ENCODE results near the gene BMAL1.

BMAL1 gene

DNA sequence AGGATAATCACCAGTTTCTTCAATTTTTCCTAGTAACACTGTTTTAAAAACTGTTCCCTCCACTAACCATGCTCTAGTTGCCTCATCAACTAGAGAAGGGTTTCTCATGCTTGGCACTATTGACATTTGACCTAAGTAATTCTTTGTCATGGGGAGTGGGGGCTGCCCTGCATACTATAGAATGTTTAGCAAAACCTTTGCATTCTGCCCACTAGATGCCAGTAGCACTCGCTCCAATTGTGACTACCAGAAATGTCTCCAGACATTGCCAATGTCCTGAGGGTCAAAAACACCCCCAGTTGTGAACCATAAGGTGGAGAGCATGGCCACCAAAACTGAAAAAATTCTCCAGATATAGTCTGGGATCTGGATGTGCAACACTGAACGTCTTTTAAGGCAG is 27.6 kb upstream of the BMAL1 start:
- TF ChIP-seq CREB1 (IDR thresholded peaks at IDR 0.05; ENCODE audit: low read depth) (no peak), RAD21 (IDR thresholded peaks at IDR 0.05; ENCODE audit: low read depth) (peak; percentile 42; the same call in 1 of the 2 replicates)

DNA sequence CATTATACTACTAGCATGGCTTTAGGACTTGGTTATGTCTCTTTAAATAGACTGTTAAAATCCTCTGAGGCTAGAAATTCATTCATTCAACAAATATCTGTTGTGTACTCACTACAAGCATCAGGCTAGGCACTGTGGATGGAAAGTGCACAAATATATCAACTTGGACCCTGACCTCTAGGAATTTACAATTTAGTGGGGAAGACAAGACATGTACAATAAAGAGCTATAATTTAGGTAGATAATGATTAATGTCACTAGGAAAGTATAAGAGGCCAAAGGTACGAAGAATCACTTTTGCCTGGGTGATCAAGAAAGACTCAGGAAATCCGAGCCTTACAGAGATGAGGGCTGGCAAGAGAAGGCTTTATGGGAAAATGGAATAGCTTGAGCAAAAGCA is 25.6 kb upstream of the BMAL1 start:
- TF ChIP-seq, protein P1, sequence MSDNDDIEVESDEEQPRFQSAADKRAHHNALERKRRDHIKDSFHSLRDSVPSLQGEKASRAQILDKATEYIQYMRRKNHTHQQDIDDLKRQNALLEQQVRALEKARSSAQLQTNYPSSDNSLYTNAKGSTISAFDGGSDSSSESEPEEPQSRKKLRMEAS (IDR thresholded peaks at IDR 0.05): no peak
- no peak for TF ChIP-seq REST (IDR thresholded peaks at IDR 0.05; ENCODE audit: low read depth)
- no peak for TF ChIP-seq TEAD4 (IDR thresholded peaks at IDR 0.05)
- TF ChIP-seq FOXM1 (IDR thresholded peaks at IDR 0.05; ENCODE audit: borderline replicate concordance, low read depth): no peak
- no peak for TF ChIP-seq TCF12 (IDR thresholded peaks at IDR 0.05; ENCODE audit: low read depth)
- TF ChIP-seq EP300 (IDR thresholded peaks at IDR 0.05; ENCODE audit: borderline replicate concordance): no peak
- TF ChIP-seq RAD21 (IDR thresholded peaks at IDR 0.05; ENCODE audit: low read depth): no peak
- TF ChIP-seq CREB1 (IDR thresholded peaks at IDR 0.05; ENCODE audit: low read depth): no peak
- TF ChIP-seq EGR1 (IDR thresholded peaks at IDR 0.05): no peak
- TF ChIP-seq YY1 (IDR thresholded peaks at IDR 0.05; ENCODE audit: low read depth): no peak
- TF ChIP-seq USF1 (IDR thresholded peaks at IDR 0.05): no peak
- no peak for TF ChIP-seq ZBTB7A (IDR thresholded peaks at IDR 0.05; ENCODE audit: low read depth)
- no peak for TF ChIP-seq NFIC (IDR thresholded peaks at IDR 0.05)
- TF ChIP-seq TAF1 (IDR thresholded peaks at IDR 0.05; ENCODE audit: low read depth): no peak
- TF ChIP-seq CEBPB (IDR thresholded peaks at IDR 0.05): no peak

DNA sequence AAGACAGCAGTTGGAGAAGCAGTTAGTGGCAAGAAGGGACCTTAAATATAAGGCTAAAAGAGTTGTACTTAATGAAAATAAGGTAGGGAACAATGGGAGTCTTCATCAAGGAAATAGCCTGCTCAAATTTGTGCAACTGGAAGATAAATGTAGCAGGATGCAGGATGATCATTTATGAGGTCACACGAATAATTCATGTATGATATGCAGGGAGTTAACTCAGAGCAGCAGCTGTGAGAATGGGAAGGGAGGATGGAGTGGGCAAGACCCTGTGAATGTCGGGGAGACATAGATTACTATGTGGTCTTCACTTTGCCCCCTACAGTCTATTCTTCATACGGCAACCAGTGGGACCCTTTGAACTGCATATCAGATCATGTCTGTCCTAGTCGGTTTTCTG is 25.2 kb upstream of the BMAL1 start:
- TF ChIP-seq YY1 (IDR thresholded peaks at IDR 0.05; ENCODE audit: low read depth): no peak
- TF ChIP-seq, protein P1 (IDR thresholded peaks at IDR 0.05): no peak
- no peak for TF ChIP-seq EGR1 (IDR thresholded peaks at IDR 0.05)
- TF ChIP-seq ZBTB7A (IDR thresholded peaks at IDR 0.05; ENCODE audit: low read depth): no peak
- TF ChIP-seq USF1 (IDR thresholded peaks at IDR 0.05): no peak
- no peak for TF ChIP-seq RAD21 (IDR thresholded peaks at IDR 0.05; ENCODE audit: low read depth)

GRCh38 chr11:13256216-13256615 is 21.4 kb upstream of the BMAL1 start:
- TF ChIP-seq TEAD4 (IDR thresholded peaks at IDR 0.05): no peak
- no peak for TF ChIP-seq NFIC (IDR thresholded peaks at IDR 0.05)
- TF ChIP-seq CREB1 (IDR thresholded peaks at IDR 0.05; ENCODE audit: low read depth): no peak
- no peak for TF ChIP-seq EP300 (IDR thresholded peaks at IDR 0.05; ENCODE audit: borderline replicate concordance)
- TF ChIP-seq RAD21 (IDR thresholded peaks at IDR 0.05; ENCODE audit: low read depth): no peak
- no peak for TF ChIP-seq TAF1 (IDR thresholded peaks at IDR 0.05; ENCODE audit: low read depth)
- TF ChIP-seq, protein P1 (IDR thresholded peaks at IDR 0.05): no peak
- TF ChIP-seq TCF12 (IDR thresholded peaks at IDR 0.05; ENCODE audit: low read depth): no peak
- TF ChIP-seq REST (IDR thresholded peaks at IDR 0.05; ENCODE audit: low read depth): no peak
- no peak for TF ChIP-seq ZBTB7A (IDR thresholded peaks at IDR 0.05; ENCODE audit: low read depth)
- no peak for TF ChIP-seq CEBPB (IDR thresholded peaks at IDR 0.05)
- no peak for TF ChIP-seq YY1 (IDR thresholded peaks at IDR 0.05; ENCODE audit: low read depth)
- TF ChIP-seq FOXM1 (IDR thresholded peaks at IDR 0.05; ENCODE audit: borderline replicate concordance, low read depth): no peak
- no peak for TF ChIP-seq EGR1 (IDR thresholded peaks at IDR 0.05)
- no peak for TF ChIP-seq USF1 (IDR thresholded peaks at IDR 0.05)

- no peak for TF ChIP-seq CEBPB (IDR thresholded peaks at IDR 0.05)
- no peak for TF ChIP-seq YY1 (IDR thresholded peaks at IDR 0.05; ENCODE audit: low read depth)
- no peak for TF ChIP-seq FOXM1 (IDR thresholded peaks at IDR 0.05; ENCODE audit: borderline replicate concordance, low read depth)
- TF ChIP-seq TEAD4 (IDR thresholded peaks at IDR 0.05): no peak
- TF ChIP-seq REST (IDR thresholded peaks at IDR 0.05; ENCODE audit: low read depth): no peak
- TF ChIP-seq NFIC (IDR thresholded peaks at IDR 0.05): no peak
- TF ChIP-seq, protein P1 (IDR thresholded peaks at IDR 0.05): no peak
- no peak for TF ChIP-seq EGR1 (IDR thresholded peaks at IDR 0.05)
- TF ChIP-seq TCF12 (IDR thresholded peaks at IDR 0.05; ENCODE audit: low read depth): no peak
- TF ChIP-seq ZBTB7A (IDR thresholded peaks at IDR 0.05; ENCODE audit: low read depth): no peak
Observed at GRCh38 chr11:13258855-13259254, 18.7 kb upstream of the BMAL1 start.
